ENCODE measurements around the gene EPAS1.

DNA sequence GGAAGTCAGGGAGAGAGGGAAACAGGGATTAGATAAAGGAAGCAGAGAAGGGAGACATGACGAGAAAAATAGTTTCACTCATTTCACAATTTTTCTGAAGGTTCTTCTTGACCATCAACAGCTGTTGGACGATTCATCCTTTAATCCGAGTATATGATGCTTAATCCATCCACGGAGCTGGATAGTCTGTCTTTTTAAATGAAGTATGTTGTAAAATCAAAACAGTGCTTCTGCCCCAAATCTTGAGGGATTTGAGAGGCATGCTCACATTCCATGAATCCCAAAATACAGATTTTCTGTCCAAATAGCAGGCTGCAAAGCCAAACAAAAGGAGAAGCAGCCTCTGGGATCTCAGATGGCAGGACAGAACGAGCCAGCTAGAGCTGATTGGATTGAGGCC lies 47.5 kb downstream of the EPAS1 start:
- TF ChIP-seq HDAC2 (IDR thresholded peaks at IDR 0.05) (no peak), POLR2A (IDR thresholded peaks at IDR 0.05; ENCODE audit: low read length) (no peak), MAZ (IDR thresholded peaks at IDR 0.05; ENCODE audit: borderline replicate concordance, low read depth, low read length) (no peak), HOXA7 (CRISPR knock-in tag; IDR thresholded peaks at IDR 0.05) (no peak), ZFP36 (IDR thresholded peaks at IDR 0.05; ENCODE audit: borderline replicate concordance, partially characterized antibody) (no peak), NPAS2 (CRISPR knock-in tag; IDR thresholded peaks at IDR 0.05; ENCODE audit: borderline replicate concordance) (no peak), KDM1A (IDR thresholded peaks at IDR 0.05; ENCODE audit: low read depth) (no peak)
- TF ChIP-seq, protein P1, sequence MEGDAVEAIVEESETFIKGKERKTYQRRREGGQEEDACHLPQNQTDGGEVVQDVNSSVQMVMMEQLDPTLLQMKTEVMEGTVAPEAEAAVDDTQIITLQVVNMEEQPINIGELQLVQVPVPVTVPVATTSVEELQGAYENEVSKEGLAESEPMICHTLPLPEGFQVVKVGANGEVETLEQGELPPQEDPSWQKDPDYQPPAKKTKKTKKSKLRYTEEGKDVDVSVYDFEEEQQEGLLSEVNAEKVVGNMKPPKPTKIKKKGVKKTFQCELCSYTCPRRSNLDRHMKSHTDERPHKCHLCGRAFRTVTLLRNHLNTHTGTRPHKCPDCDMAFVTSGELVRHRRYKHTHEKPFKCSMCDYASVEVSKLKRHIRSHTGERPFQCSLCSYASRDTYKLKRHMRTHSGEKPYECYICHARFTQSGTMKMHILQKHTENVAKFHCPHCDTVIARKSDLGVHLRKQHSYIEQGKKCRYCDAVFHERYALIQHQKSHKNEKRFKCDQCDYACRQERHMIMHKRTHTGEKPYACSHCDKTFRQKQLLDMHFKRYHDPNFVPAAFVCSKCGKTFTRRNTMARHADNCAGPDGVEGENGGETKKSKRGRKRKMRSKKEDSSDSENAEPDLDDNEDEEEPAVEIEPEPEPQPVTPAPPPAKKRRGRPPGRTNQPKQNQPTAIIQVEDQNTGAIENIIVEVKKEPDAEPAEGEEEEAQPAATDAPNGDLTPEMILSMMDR (IDR thresholded peaks at IDR 0.05): no peak
- TF ChIP-seq, protein P2, sequence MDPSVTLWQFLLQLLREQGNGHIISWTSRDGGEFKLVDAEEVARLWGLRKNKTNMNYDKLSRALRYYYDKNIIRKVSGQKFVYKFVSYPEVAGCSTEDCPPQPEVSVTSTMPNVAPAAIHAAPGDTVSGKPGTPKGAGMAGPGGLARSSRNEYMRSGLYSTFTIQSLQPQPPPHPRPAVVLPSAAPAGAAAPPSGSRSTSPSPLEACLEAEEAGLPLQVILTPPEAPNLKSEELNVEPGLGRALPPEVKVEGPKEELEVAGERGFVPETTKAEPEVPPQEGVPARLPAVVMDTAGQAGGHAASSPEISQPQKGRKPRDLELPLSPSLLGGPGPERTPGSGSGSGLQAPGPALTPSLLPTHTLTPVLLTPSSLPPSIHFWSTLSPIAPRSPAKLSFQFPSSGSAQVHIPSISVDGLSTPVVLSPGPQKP (IDR thresholded peaks at IDR 0.05; ENCODE audit: low read depth, low read length): no peak
- TF ChIP-seq, protein P3, sequence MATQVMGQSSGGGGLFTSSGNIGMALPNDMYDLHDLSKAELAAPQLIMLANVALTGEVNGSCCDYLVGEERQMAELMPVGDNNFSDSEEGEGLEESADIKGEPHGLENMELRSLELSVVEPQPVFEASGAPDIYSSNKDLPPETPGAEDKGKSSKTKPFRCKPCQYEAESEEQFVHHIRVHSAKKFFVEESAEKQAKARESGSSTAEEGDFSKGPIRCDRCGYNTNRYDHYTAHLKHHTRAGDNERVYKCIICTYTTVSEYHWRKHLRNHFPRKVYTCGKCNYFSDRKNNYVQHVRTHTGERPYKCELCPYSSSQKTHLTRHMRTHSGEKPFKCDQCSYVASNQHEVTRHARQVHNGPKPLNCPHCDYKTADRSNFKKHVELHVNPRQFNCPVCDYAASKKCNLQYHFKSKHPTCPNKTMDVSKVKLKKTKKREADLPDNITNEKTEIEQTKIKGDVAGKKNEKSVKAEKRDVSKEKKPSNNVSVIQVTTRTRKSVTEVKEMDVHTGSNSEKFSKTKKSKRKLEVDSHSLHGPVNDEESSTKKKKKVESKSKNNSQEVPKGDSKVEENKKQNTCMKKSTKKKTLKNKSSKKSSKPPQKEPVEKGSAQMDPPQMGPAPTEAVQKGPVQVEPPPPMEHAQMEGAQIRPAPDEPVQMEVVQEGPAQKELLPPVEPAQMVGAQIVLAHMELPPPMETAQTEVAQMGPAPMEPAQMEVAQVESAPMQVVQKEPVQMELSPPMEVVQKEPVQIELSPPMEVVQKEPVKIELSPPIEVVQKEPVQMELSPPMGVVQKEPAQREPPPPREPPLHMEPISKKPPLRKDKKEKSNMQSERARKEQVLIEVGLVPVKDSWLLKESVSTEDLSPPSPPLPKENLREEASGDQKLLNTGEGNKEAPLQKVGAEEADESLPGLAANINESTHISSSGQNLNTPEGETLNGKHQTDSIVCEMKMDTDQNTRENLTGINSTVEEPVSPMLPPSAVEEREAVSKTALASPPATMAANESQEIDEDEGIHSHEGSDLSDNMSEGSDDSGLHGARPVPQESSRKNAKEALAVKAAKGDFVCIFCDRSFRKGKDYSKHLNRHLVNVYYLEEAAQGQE (IDR thresholded peaks at IDR 0.05): no peak
